ENCODE data around the gene RBPMS2.

The RBPMS2 gene

DNA sequence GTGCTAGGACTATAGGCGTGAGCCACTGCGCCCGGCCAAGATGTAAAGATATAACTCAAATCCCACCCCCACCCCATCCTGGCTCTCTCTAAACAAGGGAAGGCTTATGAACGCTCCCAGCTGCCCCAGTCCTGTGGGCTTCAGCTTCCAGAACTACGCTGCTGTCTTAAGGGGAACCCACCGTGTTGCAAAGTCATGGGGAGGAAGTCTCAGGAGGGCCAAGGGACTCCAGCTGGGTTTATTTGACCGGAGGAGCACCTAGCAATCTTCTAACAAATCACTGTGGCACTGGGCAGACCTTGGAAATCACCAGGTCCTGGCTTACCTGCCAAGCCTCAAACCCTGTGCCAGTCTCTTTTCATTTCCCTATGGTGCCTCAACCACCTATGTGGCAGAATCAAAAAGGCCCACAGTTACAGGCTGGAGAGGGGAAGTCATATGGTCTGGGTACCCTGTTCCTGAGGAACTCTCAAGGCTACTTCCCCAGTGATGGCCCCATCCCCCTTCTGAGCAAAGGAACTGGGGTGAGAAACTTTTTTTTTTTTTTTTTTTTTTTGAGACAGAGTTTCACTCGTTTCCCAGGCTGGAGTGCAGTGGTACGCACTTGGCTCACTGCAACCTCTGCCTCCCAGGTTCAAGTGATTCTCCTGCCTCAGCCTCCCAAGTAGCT is 83.4 kb downstream of the RBPMS2 start:
- TF ChIP-seq ZFX (IDR thresholded peaks at IDR 0.05; ENCODE audit: borderline replicate concordance), result no peak
- TF ChIP-seq, protein P1, sequence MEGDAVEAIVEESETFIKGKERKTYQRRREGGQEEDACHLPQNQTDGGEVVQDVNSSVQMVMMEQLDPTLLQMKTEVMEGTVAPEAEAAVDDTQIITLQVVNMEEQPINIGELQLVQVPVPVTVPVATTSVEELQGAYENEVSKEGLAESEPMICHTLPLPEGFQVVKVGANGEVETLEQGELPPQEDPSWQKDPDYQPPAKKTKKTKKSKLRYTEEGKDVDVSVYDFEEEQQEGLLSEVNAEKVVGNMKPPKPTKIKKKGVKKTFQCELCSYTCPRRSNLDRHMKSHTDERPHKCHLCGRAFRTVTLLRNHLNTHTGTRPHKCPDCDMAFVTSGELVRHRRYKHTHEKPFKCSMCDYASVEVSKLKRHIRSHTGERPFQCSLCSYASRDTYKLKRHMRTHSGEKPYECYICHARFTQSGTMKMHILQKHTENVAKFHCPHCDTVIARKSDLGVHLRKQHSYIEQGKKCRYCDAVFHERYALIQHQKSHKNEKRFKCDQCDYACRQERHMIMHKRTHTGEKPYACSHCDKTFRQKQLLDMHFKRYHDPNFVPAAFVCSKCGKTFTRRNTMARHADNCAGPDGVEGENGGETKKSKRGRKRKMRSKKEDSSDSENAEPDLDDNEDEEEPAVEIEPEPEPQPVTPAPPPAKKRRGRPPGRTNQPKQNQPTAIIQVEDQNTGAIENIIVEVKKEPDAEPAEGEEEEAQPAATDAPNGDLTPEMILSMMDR (IDR thresholded peaks at IDR 0.05), result no peak
- no peak overlapping the region for H3K27ac ChIP-seq

DNA sequence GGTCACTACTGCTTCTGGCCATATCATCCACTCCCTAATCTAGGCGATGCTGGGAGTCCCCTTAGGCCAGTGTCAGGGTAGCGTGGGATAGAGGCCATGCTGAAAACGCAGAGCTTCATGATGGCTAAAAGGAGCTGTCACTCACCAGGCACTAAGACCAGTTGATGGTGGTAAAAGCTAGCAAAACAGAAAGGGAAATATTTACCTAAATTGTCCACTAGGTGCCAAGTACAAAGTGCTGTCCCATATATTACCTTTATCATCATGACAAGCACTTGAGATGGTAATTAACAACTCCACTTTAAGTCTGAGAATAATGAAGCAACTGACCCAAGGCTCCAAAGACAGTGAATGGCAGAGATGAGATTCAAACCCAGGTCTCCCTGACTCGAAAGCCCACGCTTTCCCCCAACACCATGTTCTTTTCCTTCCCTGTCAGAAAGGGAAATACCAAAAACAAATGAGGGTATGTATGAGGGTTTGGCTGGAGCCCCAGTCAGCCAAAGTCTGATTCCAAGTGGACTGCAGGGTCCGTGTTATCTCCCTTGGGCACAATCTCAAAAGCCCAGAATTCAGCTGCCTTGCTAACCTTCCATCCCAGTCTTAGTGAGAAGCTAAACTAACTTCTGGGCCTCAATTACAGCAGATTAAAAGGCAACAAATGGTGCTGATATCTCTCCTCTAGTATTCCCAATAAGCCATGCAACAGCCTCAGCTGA is 84.7 kb downstream of the RBPMS2 start:
- TF ChIP-seq, protein P1 (IDR thresholded peaks at IDR 0.05), result no peak
- no peak for TF ChIP-seq ZFX (IDR thresholded peaks at IDR 0.05; ENCODE audit: borderline replicate concordance)
- no peak overlapping the region for H3K27ac ChIP-seq

DNA sequence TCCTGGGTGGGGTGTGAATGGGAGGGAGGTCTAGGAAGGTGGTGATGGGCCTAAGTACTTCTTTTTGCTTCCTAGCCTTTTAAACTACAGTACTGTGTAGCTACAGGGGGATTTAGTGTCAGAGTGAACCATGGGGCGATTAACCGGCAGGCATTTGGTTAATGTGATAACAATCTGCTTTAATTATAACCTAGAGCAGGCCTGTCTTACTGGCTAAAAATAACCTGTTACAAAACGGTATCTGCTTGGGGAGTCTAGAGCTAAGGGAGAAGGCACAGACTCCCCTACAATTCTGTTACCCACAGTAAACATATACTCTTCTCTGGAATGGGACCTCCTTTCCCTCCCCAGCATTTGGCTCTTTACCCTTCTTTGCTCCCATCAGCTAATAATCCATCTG is 85.4 kb downstream of the RBPMS2 start:
- no peak overlapping the region for H3K27ac ChIP-seq
- TF ChIP-seq, protein P1 (IDR thresholded peaks at IDR 0.05), result no peak
- no peak for TF ChIP-seq ZFX (IDR thresholded peaks at IDR 0.05; ENCODE audit: borderline replicate concordance)

Data from 22Rv1 (cell line).